ENCODE measurements around the gene KIF22. TPM values are rescaled to one million over a fixed set of nuclear protein-coding genes. Genes with fewer than 3 reads are reported as not detected.

Gene KIF22
- total RNA-seq, 1 donor from 2014 or later: 31.9 TPM

GRCh38 chr16:29852654-29853053, 62.1 kb downstream of the KIF22 start:
- H3K4me3 Mint-ChIP-seq (ENCODE audit: unreplicated experiment): no peak overlapping the region

GRCh38 chr16:29854520-29855100, 64.1 kb downstream of the KIF22 start:
- H3K27ac Mint-ChIP-seq (ENCODE audit: unreplicated experiment): no peak overlapping the region
- H3K4me1 Mint-ChIP-seq (ENCODE audit: low read depth, unreplicated experiment): peaks cover 2% of the 10 kb centered on the region
- peaks cover 2% of the 10 kb centered on the region for H3K9me3 Mint-ChIP-seq (ENCODE audit: unreplicated experiment)
- no peak for DNase-seq
- no peak for TF ChIP-seq CTCF (IDR thresholded peaks at IDR 0.05; ENCODE audit: partially characterized antibody, unreplicated experiment)
- H3K4me3 Mint-ChIP-seq (ENCODE audit: unreplicated experiment): no peak overlapping the region
- H3K27me3 Mint-ChIP-seq (ENCODE audit: unreplicated experiment): peaks cover 3% of the 10 kb centered on the region
- peaks cover 3% of the 10 kb centered on the region for H3K36me3 Mint-ChIP-seq (ENCODE audit: unreplicated experiment)

More at GRCh38 chr16:29852654-29853053, 62.1 kb downstream of the KIF22 start:
- no peak overlapping the region for H3K27ac Mint-ChIP-seq (ENCODE audit: unreplicated experiment)
- no peak for DNase-seq
- H3K9me3 Mint-ChIP-seq (ENCODE audit: unreplicated experiment): no peaks in the 10 kb centered on the region
- H3K36me3 Mint-ChIP-seq (ENCODE audit: unreplicated experiment): no peaks in the 10 kb centered on the region
- H3K4me1 Mint-ChIP-seq (ENCODE audit: low read depth, unreplicated experiment): peaks cover 2% of the 10 kb centered on the region
- peaks cover 3% of the 10 kb centered on the region for H3K27me3 Mint-ChIP-seq (ENCODE audit: unreplicated experiment)
- TF ChIP-seq CTCF (IDR thresholded peaks at IDR 0.05; ENCODE audit: partially characterized antibody, unreplicated experiment): no peak

Other genes with a start within 250 kb of the KIF22 start
- 0.27 TPM for gene SPN, start 127.5 kb upstream of the KIF22 start, total RNA-seq (ENCODE audit: unreplicated experiment)
- gene QPRT, start 111.6 kb upstream of the KIF22 start, total RNA-seq (ENCODE audit: unreplicated experiment): 34.7 TPM
- gene C16orf54, start 44.8 kb upstream of the KIF22 start, total RNA-seq (ENCODE audit: unreplicated experiment): not detected
- not detected for gene ZG16, start 12.5 kb upstream of the KIF22 start, total RNA-seq (ENCODE audit: unreplicated experiment)
- 369 TPM for gene MAZ, start 15.8 kb downstream of the KIF22 start, total RNA-seq (ENCODE audit: unreplicated experiment)
- gene PRRT2, start 21.4 kb downstream of the KIF22 start, total RNA-seq (ENCODE audit: unreplicated experiment): 91.0 TPM
- 110 TPM for gene PAGR1, start 25.4 kb downstream of the KIF22 start, total RNA-seq (ENCODE audit: unreplicated experiment)
- 82.7 TPM for gene MVP, start 29.7 kb downstream of the KIF22 start, total RNA-seq (ENCODE audit: unreplicated experiment)
- 71.0 TPM for gene CDIPT, start 72.5 kb downstream of the KIF22 start, total RNA-seq (ENCODE audit: unreplicated experiment)
- 176 TPM for gene SEZ6L2, start 108.8 kb downstream of the KIF22 start, total RNA-seq (ENCODE audit: unreplicated experiment)
- 56.4 TPM for gene ASPHD1, start 109.7 kb downstream of the KIF22 start, total RNA-seq (ENCODE audit: unreplicated experiment)
- 18.4 TPM for gene KCTD13, start 135.5 kb downstream of the KIF22 start, total RNA-seq (ENCODE audit: unreplicated experiment)
- gene TMEM219, start 171.3 kb downstream of the KIF22 start, total RNA-seq (ENCODE audit: unreplicated experiment): 88.0 TPM
- gene TAOK2, start 183.1 kb downstream of the KIF22 start, total RNA-seq (ENCODE audit: unreplicated experiment): 58.5 TPM
- gene HIRIP3, start 204.9 kb downstream of the KIF22 start, total RNA-seq (ENCODE audit: unreplicated experiment): 12.2 TPM
- 71.4 TPM for gene INO80E, start 205.5 kb downstream of the KIF22 start, total RNA-seq (ENCODE audit: unreplicated experiment)
- gene DOC2A, start 220.3 kb downstream of the KIF22 start, total RNA-seq (ENCODE audit: unreplicated experiment): 4.2 TPM
- gene C16orf92, start 232.4 kb downstream of the KIF22 start, total RNA-seq (ENCODE audit: unreplicated experiment): not detected
- gene TLCD3B, start 240.5 kb downstream of the KIF22 start, total RNA-seq (ENCODE audit: unreplicated experiment): 253 TPM

Measured in glutamatergic neuron (in vitro differentiated cells).